Measurements from ENCODE around the gene WDR72.
"Not testable (repeated sequence)": the region's sequence is repeated elsewhere in the genome, so short reads cannot be mapped to it uniquely, and the experiment has no call there.

Gene WDR72

DNA sequence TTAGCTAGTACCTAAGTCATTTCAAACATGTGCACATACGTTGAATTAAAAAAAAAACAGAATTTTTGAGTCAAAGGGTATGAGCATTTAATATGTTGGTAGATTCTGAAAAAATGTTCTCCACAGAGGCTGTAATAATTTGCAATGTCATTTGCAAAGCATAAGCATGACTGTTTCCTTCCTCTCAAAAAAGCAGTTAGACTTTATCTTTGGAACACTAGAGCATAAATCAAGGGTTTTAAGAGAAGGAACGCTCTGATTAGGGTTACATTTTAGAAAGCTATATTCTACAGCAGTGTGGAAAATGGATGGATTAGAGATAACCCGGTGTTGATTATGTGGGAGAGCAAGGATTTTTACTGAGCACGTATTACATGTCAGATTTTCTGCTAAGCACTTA lies 193.7 kb downstream of the WDR72 start:
- Histone ChIP-seq H3K4me3 (ENCODE audit: low read length) (no peak overlapping the region), H3K4me1 (ENCODE audit: control insufficient read depth, insufficient read depth, low read length) (no peaks in the 10 kb centered on the region), H3K27me3 (ENCODE audit: control insufficient read depth, insufficient read depth, low read length) (no peaks in the 10 kb centered on the region), H3K9me3 (ENCODE audit: control insufficient read depth, insufficient read depth, low read length) (no peaks in the 10 kb centered on the region), H3K27ac (ENCODE audit: low read length) (no peak overlapping the region), H3K36me3 (ENCODE audit: control insufficient read depth, insufficient read depth, low read length) (no peaks in the 10 kb centered on the region)
- WGBS (ENCODE audit: insufficient coverage, insufficient read length) = no CpG with 5 or more reads among the region's 4 CpGs
- no peak for DNase-seq (ENCODE audit: low read depth, low spot score)

- H3K4me1 ChIP-seq (ENCODE audit: control insufficient read depth, insufficient read depth, low read length) = 0 out of 2 replicates have a peak, but pooled peaks cover 2% of the 10 kb centered on the region
- no CpG with 5 or more reads among the region's 2 CpGs for WGBS (ENCODE audit: insufficient coverage, insufficient read length)
- no peaks in the 10 kb centered on the region for H3K36me3 ChIP-seq (ENCODE audit: control insufficient read depth, insufficient read depth, low read length)
- no peak overlapping the region for H3K27ac ChIP-seq (ENCODE audit: low read length)
- H3K27me3 ChIP-seq (ENCODE audit: control insufficient read depth, insufficient read depth, low read length) = no peaks in the 10 kb centered on the region
- no peaks in the 10 kb centered on the region for H3K9me3 ChIP-seq (ENCODE audit: control insufficient read depth, insufficient read depth, low read length)
- DNase-seq (ENCODE audit: low read depth, low spot score) = no peak
- no peak overlapping the region for H3K4me3 ChIP-seq (ENCODE audit: low read length)
Measured at GRCh38 chr15:53564647-53565046, 194.8 kb downstream of the WDR72 start.

GRCh38 chr15:53563627-53564026 lies 195.8 kb downstream of the WDR72 start:
- no peaks in the 10 kb centered on the region for H3K9me3 ChIP-seq (ENCODE audit: control insufficient read depth, insufficient read depth, low read length)
- H3K36me3 ChIP-seq (ENCODE audit: control insufficient read depth, insufficient read depth, low read length) = no peaks in the 10 kb centered on the region
- H3K4me1 ChIP-seq (ENCODE audit: control insufficient read depth, insufficient read depth, low read length) = 0 out of 2 replicates have a peak, but pooled peaks cover 2% of the 10 kb centered on the region
- no peak overlapping the region for H3K4me3 ChIP-seq (ENCODE audit: low read length)
- no peak overlapping the region for H3K27ac ChIP-seq (ENCODE audit: low read length)
- DNase-seq (ENCODE audit: low read depth, low spot score) = no peak
- H3K27me3 ChIP-seq (ENCODE audit: control insufficient read depth, insufficient read depth, low read length) = no peaks in the 10 kb centered on the region
- WGBS (ENCODE audit: insufficient coverage, insufficient read length) = no CpG with 5 or more reads among the region's 4 CpGs

GRCh38 chr15:53559364-53560277 lies 199.8 kb downstream of the WDR72 start:
- WGBS (ENCODE audit: insufficient coverage, insufficient read length) = no CpG with 5 or more reads among the region's 7 CpGs
- Histone ChIP-seq H3K4me3 (ENCODE audit: low read length) (no peak overlapping the region), H3K4me1 (ENCODE audit: control insufficient read depth, insufficient read depth, low read length) (0 out of 2 replicates have a peak, but pooled peaks cover 2% of the 10 kb centered on the region), H3K9me3 (ENCODE audit: control insufficient read depth, insufficient read depth, low read length) (no peaks in the 10 kb centered on the region), H3K27me3 (ENCODE audit: control insufficient read depth, insufficient read depth, low read length) (no peaks in the 10 kb centered on the region), H3K36me3 (ENCODE audit: control insufficient read depth, insufficient read depth, low read length) (no peaks in the 10 kb centered on the region), H3K27ac (ENCODE audit: low read length) (no peak overlapping the region)
- DNase-seq (ENCODE audit: low read depth, low spot score) = no peak

GRCh38 chr15:53558384-53558783 lies 201.1 kb downstream of the WDR72 start:
- Histone ChIP-seq H3K4me3 (ENCODE audit: low read length) (no peak overlapping the region), H3K9me3 (ENCODE audit: control insufficient read depth, insufficient read depth, low read length) (no peaks in the 10 kb centered on the region), H3K4me1 (ENCODE audit: control insufficient read depth, insufficient read depth, low read length) (0 out of 2 replicates have a peak, but pooled peaks cover 2% of the 10 kb centered on the region), H3K27ac (ENCODE audit: low read length) (no peak overlapping the region), H3K36me3 (ENCODE audit: control insufficient read depth, insufficient read depth, low read length) (no peaks in the 10 kb centered on the region), H3K27me3 (ENCODE audit: control insufficient read depth, insufficient read depth, low read length) (no peaks in the 10 kb centered on the region)
- no CpG with 5 or more reads among the region's 1 CpG for WGBS (ENCODE audit: insufficient coverage, insufficient read length)
- no peak for DNase-seq (ENCODE audit: low read depth, low spot score)

- Histone ChIP-seq H3K27me3 (ENCODE audit: control insufficient read depth, insufficient read depth, low read length) (no peaks in the 10 kb centered on the region), H3K36me3 (ENCODE audit: control insufficient read depth, insufficient read depth, low read length) (no peaks in the 10 kb centered on the region), H3K4me1 (ENCODE audit: control insufficient read depth, insufficient read depth, low read length) (0 out of 2 replicates have a peak, but pooled peaks cover 2% of the 10 kb centered on the region), H3K9me3 (ENCODE audit: control insufficient read depth, insufficient read depth, low read length) (no peaks in the 10 kb centered on the region), H3K27ac (ENCODE audit: low read length) (no peak overlapping the region), H3K4me3 (ENCODE audit: low read length) (no peak overlapping the region)
- DNase-seq (ENCODE audit: low read depth, low spot score) = no peak
- no CpG with 5 or more reads among the region's 7 CpGs for WGBS (ENCODE audit: insufficient coverage, insufficient read length)
Measured at GRCh38 chr15:53555226-53555625, 204.2 kb downstream of the WDR72 start.

GRCh38 chr15:53549697-53550305 lies 209.7 kb downstream of the WDR72 start:
- no peaks in the 10 kb centered on the region for H3K4me1 ChIP-seq (ENCODE audit: control insufficient read depth, insufficient read depth, low read length)
- H3K27me3 ChIP-seq (ENCODE audit: control insufficient read depth, insufficient read depth, low read length) = no peaks in the 10 kb centered on the region
- no peaks in the 10 kb centered on the region for H3K9me3 ChIP-seq (ENCODE audit: control insufficient read depth, insufficient read depth, low read length)
- no peak overlapping the region for H3K27ac ChIP-seq (ENCODE audit: low read length)
- H3K36me3 ChIP-seq (ENCODE audit: control insufficient read depth, insufficient read depth, low read length) = no peaks in the 10 kb centered on the region
- H3K4me3 ChIP-seq (ENCODE audit: low read length) = no peak overlapping the region
- no CpG with 5 or more reads among the region's 3 CpGs for WGBS (ENCODE audit: insufficient coverage, insufficient read length)
- DNase-seq (ENCODE audit: low read depth, low spot score) = no peak

- Histone ChIP-seq H3K27me3 (ENCODE audit: control insufficient read depth, insufficient read depth, low read length) (no peaks in the 10 kb centered on the region), H3K9me3 (ENCODE audit: control insufficient read depth, insufficient read depth, low read length) (no peaks in the 10 kb centered on the region), H3K36me3 (ENCODE audit: control insufficient read depth, insufficient read depth, low read length) (no peaks in the 10 kb centered on the region), H3K27ac (ENCODE audit: low read length) (no peak overlapping the region), H3K4me3 (ENCODE audit: low read length) (no peak overlapping the region), H3K4me1 (ENCODE audit: control insufficient read depth, insufficient read depth, low read length) (no peaks in the 10 kb centered on the region)
- no peak for DNase-seq (ENCODE audit: low read depth, low spot score)
- no CpG with 5 or more reads among the region's 4 CpGs for WGBS (ENCODE audit: insufficient coverage, insufficient read length)
Measured at GRCh38 chr15:53548236-53548635, 211.2 kb downstream of the WDR72 start.

DNA sequence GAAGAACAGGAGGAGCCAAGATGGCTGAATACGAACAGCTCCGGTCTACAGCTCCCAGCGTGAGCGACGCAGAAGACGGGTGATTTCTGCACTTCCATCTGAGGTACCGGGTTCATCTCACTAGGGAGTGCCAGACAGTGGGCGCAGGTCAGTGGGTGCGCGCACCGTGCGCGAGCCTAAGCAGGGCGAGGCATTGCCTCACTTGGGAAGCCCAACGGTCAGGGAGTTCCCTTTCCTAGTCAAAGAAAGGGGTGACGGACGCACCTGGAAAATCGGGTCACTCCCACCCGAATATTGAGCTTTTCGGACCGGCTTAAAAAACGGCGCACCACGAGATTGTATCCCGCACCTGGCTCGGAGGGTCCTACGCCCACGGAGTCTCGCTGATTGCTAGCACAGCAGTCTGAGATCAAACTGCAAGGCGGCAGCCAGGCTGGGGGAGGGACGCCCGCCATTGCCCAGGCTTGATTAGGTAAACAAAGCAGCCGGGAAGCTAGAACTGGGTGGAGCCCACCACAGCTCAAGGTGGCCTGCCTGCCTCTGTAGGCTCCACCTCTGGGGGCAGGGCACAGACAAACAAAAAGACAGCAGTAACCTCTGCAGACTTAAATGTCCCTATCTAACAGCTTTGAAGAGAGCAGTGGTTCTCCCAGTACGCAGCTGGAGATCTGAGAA lies 218.7 kb downstream of the WDR72 start:
- WGBS (ENCODE audit: insufficient coverage, insufficient read length) = no CpG with 5 or more reads among the region's 34 CpGs
- not testable (repeated sequence) for H3K27ac ChIP-seq (ENCODE audit: low read length); H3K9me3 ChIP-seq (ENCODE audit: control insufficient read depth, insufficient read depth, low read length); H3K4me1 ChIP-seq (ENCODE audit: control insufficient read depth, insufficient read depth, low read length); DNase-seq (ENCODE audit: low read depth, low spot score); H3K36me3 ChIP-seq (ENCODE audit: control insufficient read depth, insufficient read depth, low read length); H3K27me3 ChIP-seq (ENCODE audit: control insufficient read depth, insufficient read depth, low read length); H3K4me3 ChIP-seq (ENCODE audit: low read length)

DNA sequence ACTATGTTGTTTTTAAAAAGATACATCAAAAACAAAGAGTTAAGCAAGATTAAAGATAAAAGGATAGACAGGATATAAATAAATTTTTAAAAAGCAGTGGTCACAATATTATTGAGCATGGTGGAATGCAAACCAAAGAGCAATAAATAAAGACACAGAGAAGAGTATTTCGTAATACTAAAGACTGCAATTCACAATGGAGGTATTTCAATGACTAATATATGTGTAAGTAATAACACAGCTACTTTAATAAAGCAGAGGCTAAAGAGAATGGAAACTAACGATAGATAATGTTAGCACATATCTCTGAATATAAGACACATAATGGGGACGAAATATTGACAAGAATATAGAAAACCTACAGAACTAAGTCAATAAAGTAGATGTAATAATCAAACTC lies 219.6 kb downstream of the WDR72 start:
- H3K27ac ChIP-seq (ENCODE audit: low read length) = no peak overlapping the region
- no peak overlapping the region for H3K4me3 ChIP-seq (ENCODE audit: low read length)

More for the DNA sequence above, 219.6 kb downstream of the WDR72 start:
- DNase-seq (ENCODE audit: low read depth, low spot score) = no peak
- Histone ChIP-seq H3K9me3 (ENCODE audit: control insufficient read depth, insufficient read depth, low read length) (no peaks in the 10 kb centered on the region), H3K27me3 (ENCODE audit: control insufficient read depth, insufficient read depth, low read length) (no peaks in the 10 kb centered on the region), H3K36me3 (ENCODE audit: control insufficient read depth, insufficient read depth, low read length) (no peaks in the 10 kb centered on the region), H3K4me1 (ENCODE audit: control insufficient read depth, insufficient read depth, low read length) (no peaks in the 10 kb centered on the region)
- no CpG with 5 or more reads among the region's 3 CpGs for WGBS (ENCODE audit: insufficient coverage, insufficient read length)

Data from iPS DF 6.9 (cell line).